NB4 (cell line): ENCODE results near the gene VPS35L.

ENCODE experiments used
- DNase-seq: peaks from one replicate; pipeline ENCODE4 v3.0.0; 2010; ENCODE audit warnings: low read depth
- H3K4me3 ChIP-seq: one replicate; pipeline ENCODE4 v1.5.1; 2011; ENCODE audit warnings: mild to moderate bottlenecking, low read depth, low read length, moderate library complexity
- CTCF ChIP-seq: IDR thresholded peaks from one replicate; pipeline ENCODE4 v1.5.1; 2012; ENCODE audit warnings: low read depth, low read length
- MAX ChIP-seq: IDR thresholded peaks from 2 replicates; pipeline ENCODE4 v1.6.1; 2011; ENCODE audit warnings: low read depth, low read length
- MYC ChIP-seq: IDR thresholded peaks from 2 replicates; pipeline ENCODE4 v1.6.1; 2011; ENCODE audit warnings: low read depth, low read length
- POLR2A ChIP-seq: IDR thresholded peaks from 2 replicates; pipeline ENCODE4 v1.6.1; 2011; ENCODE audit warnings: mild to moderate bottlenecking; ENCODE audit not compliant: insufficient read length; ENCODE audit errors: extremely low read depth

The VPS35L gene

GRCh38 chr16:19644877-19645276 is 89.4 kb downstream of the VPS35L start:
- DNase-seq = no peak
- no peak overlapping the region for H3K4me3 ChIP-seq
- TF ChIP-seq MAX (no peak), MYC (no peak), POLR2A (no peak), CTCF (no peak)

- no peak for TF ChIP-seq POLR2A
- no peak for TF ChIP-seq MAX
- TF ChIP-seq MYC = no peak
- TF ChIP-seq CTCF = no peak
- DNase-seq = no peak
These were observed 90.1 kb downstream of the VPS35L start for GRCh38 chr16:19645557-19645981.

GRCh38 chr16:19649980-19650379 is 94.5 kb downstream of the VPS35L start:
- DNase-seq = no peak
- no peak overlapping the region for H3K4me3 ChIP-seq
- no peak for TF ChIP-seq MAX
- no peak for TF ChIP-seq CTCF
- no peak for TF ChIP-seq MYC
- no peak for TF ChIP-seq POLR2A

More at GRCh38 chr16:19645557-19645981, 90.1 kb downstream of the VPS35L start:
- no peak overlapping the region for H3K4me3 ChIP-seq

GRCh38 chr16:19654147-19654546 is 98.6 kb downstream of the VPS35L start:
- DNase-seq = no peak
- H3K4me3 ChIP-seq = no peak overlapping the region
- TF ChIP-seq MYC = no peak
- no peak for TF ChIP-seq CTCF
- no peak for TF ChIP-seq POLR2A
- TF ChIP-seq MAX = no peak

GRCh38 chr16:19655242-19655777 is 99.8 kb downstream of the VPS35L start:
- no peak for DNase-seq
- H3K4me3 ChIP-seq = no peak overlapping the region
- TF ChIP-seq MAX (no peak), MYC (no peak), POLR2A (no peak), CTCF (no peak)

GRCh38 chr16:19657831-19658230 is 102.3 kb downstream of the VPS35L start:
- no peak for DNase-seq
- TF ChIP-seq CTCF (no peak), POLR2A (no peak), MYC (no peak), MAX (no peak)
- H3K4me3 ChIP-seq = no peak overlapping the region
